HFFc6 (cell line): Measurements from ENCODE around the gene MEP1A. TPM values are rescaled to one million over a fixed set of nuclear protein-coding genes. Genes with fewer than 3 reads are reported as not detected.

Experiments used
- DNase-seq: peaks from one replicate; pipeline ENCODE4 v3.0.0-alpha.2; 2018
- H3K27ac Mint-ChIP-seq: 2 replicates; pipeline ENCODE4 v1.8.0; 2020; ENCODE audit warnings: mild to moderate bottlenecking, mixed read lengths
- H3K27me3 Mint-ChIP-seq: 2 replicates; pipeline ENCODE4 v1.8.0; 2021; ENCODE audit warnings: mild to moderate bottlenecking, moderate library complexity, mixed read lengths; ENCODE audit not compliant: insufficient read depth
- H3K36me3 Mint-ChIP-seq: 2 replicates; pipeline ENCODE4 v1.8.0; 2021; ENCODE audit warnings: low read depth, mixed read lengths
- H3K4me1 Mint-ChIP-seq: 2 replicates; pipeline ENCODE4 v1.8.0; 2020; ENCODE audit warnings: low read depth, mixed read lengths
- H3K4me3 Mint-ChIP-seq: 2 replicates; pipeline ENCODE4 v1.8.0; 2020; ENCODE audit warnings: mild to moderate bottlenecking, moderate library complexity, mixed read lengths
- H3K9me3 Mint-ChIP-seq: 2 replicates; pipeline ENCODE4 v1.8.0; 2020; ENCODE audit warnings: mild to moderate bottlenecking, mixed read lengths
- CTCF ChIP-seq: fragments of 200-600 bp; sonication (generic); IDR thresholded peaks from 2 replicates; pipeline ENCODE4 v1.5.0; 2021; ENCODE audit warnings: antibody characterized with exemption, mild to moderate bottlenecking
- total RNA-seq, 6 experiments: library from RNA; stranded (reverse); fragmentation: NEBNext Ultra II Directional; extraction: Animal tissue kit (Norgen Biotek cat#: 25700); gene quantifications; 2 replicates in 1 of 6; 3 replicates in 5 of 6; pipeline ENCODE4 v1.2.3, GENCODE V29; 2021

Gene MEP1A
- total RNA-seq, 6 experiments from 2014 or later = not detected

- Mint-ChIP-seq H3K27me3 (peaks cover 8% of the 10 kb centered on the region; the same call in 1 of the 2 replicates), H3K4me1 (no peaks in the 10 kb centered on the region), H3K4me3 (no peak overlapping the region), H3K27ac (no peak overlapping the region), H3K9me3 (no peaks in the 10 kb centered on the region), H3K36me3 (no peaks in the 10 kb centered on the region)
- no peak for TF ChIP-seq CTCF
- DNase-seq = no peak
Measured at GRCh38 chr6:46863791-46864190, 70.6 kb downstream of the MEP1A start.

- Mint-ChIP-seq H3K4me3 (no peak overlapping the region), H3K9me3 (no peaks in the 10 kb centered on the region), H3K27me3 (peaks cover 3% of the 10 kb centered on the region; the same call in 1 of the 2 replicates), H3K36me3 (no peaks in the 10 kb centered on the region), H3K27ac (no peak overlapping the region), H3K4me1 (no peaks in the 10 kb centered on the region)
- DNase-seq = no peak
- no peak for TF ChIP-seq CTCF
Measured at GRCh38 chr6:46865221-46865620, 72.0 kb downstream of the MEP1A start.

- Mint-ChIP-seq H3K4me1 (no peaks in the 10 kb centered on the region), H3K9me3 (no peaks in the 10 kb centered on the region), H3K27ac (no peak overlapping the region), H3K36me3 (no peaks in the 10 kb centered on the region), H3K27me3 (peaks cover 2% of the 10 kb centered on the region; the same call in 1 of the 2 replicates), H3K4me3 (no peak overlapping the region)
- DNase-seq = no peak
- TF ChIP-seq CTCF = no peak
Measured at GRCh38 chr6:46867411-46867810, 74.2 kb downstream of the MEP1A start.

GRCh38 chr6:46876126-46876525 is 82.9 kb downstream of the MEP1A start:
- peaks cover 7% of the 10 kb centered on the region; the same call in 1 of the 2 replicates for H3K9me3 Mint-ChIP-seq
- no peak for TF ChIP-seq CTCF

GRCh38 chr6:46879003-46879402 is 85.8 kb downstream of the MEP1A start:
- H3K27ac Mint-ChIP-seq = no peak overlapping the region
- no peak for TF ChIP-seq CTCF
- H3K4me3 Mint-ChIP-seq = no peak overlapping the region
- peaks cover 7% of the 10 kb centered on the region; the same call in 1 of the 2 replicates for H3K9me3 Mint-ChIP-seq
- no peaks in the 10 kb centered on the region for H3K4me1 Mint-ChIP-seq
- no peaks in the 10 kb centered on the region for H3K36me3 Mint-ChIP-seq
- DNase-seq = no peak
- H3K27me3 Mint-ChIP-seq = no peaks in the 10 kb centered on the region; the same call in 1 of the 2 replicates

More at GRCh38 chr6:46876126-46876525, 82.9 kb downstream of the MEP1A start:
- DNase-seq = no peak
- Mint-ChIP-seq H3K27ac (no peak overlapping the region), H3K4me3 (no peak overlapping the region), H3K4me1 (no peaks in the 10 kb centered on the region), H3K27me3 (peaks cover 2% of the 10 kb centered on the region; the same call in 1 of the 2 replicates), H3K36me3 (no peaks in the 10 kb centered on the region)

GRCh38 chr6:46882645-46883044 is 89.5 kb downstream of the MEP1A start:
- Mint-ChIP-seq H3K4me3 (no peak overlapping the region), H3K27ac (no peak overlapping the region), H3K36me3 (no peaks in the 10 kb centered on the region), H3K9me3 (peaks cover 7% of the 10 kb centered on the region; the same call in 1 of the 2 replicates), H3K27me3 (no peaks in the 10 kb centered on the region; the same call in 1 of the 2 replicates), H3K4me1 (no peaks in the 10 kb centered on the region)
- no peak for DNase-seq
- TF ChIP-seq CTCF = no peak
